HEK293 (cell line): ENCODE results near the gene CDK4.

Experiments
- CTCF ChIA-PET: fragments of 350-600 bp; formaldehyde crosslinking; extraction: SDS; loops from one replicate; lab custom pipeline; 2021; ENCODE audit warnings: antibody characterized with exemption; lab: Yijun Ruan, JAX
- POLR2A ChIA-PET: fragments of 300-600 bp; formaldehyde crosslinking; extraction: SDS; loops from one replicate; lab custom pipeline; 2020; ENCODE audit warnings: antibody characterized with exemption, inconsistent platforms; lab: Yijun Ruan, JAX
- H3K27ac ChIP-seq: fragments of 200-500 bp; sonication (Bioruptor generic); 2 replicates; pipeline ENCODE4 v1.5.1; 2014; ENCODE audit warnings: low read depth, low read length, control low read depth, inconsistent platforms; ENCODE audit errors: extremely low read depth
- H3K36me3 ChIP-seq, 2 experiments: fragments of 200-500 bp in 1 of 2; sonication (Bioruptor generic) in 1 of 2; 1 replicate in 1 of 2; 2 replicates in 1 of 2; pipeline ENCODE4 v1.5.1; 2014 to 2017; ENCODE audit warnings: inconsistent platforms in 2 of 2, low read length in 2 of 2; ENCODE audit not compliant: control insufficient read depth in 2 of 2, insufficient read depth in 1 of 2
- H3K4me1 ChIP-seq: fragments of 200-500 bp; sonication (Bioruptor generic); 2 replicates; pipeline ENCODE4 v1.5.1; 2014; ENCODE audit warnings: mild to moderate bottlenecking, low read length, inconsistent platforms; ENCODE audit not compliant: control insufficient read depth, insufficient read depth
- H3K4me3 ChIP-seq: 2 replicates; pipeline ENCODE4 v1.5.1; 2011; ENCODE audit warnings: low read depth, mild to moderate bottlenecking, control low read depth, low read length, moderate library complexity
- H3K9me3 ChIP-seq: fragments of 200-500 bp; sonication (Bioruptor generic); 2 replicates; pipeline ENCODE4 v1.5.1; 2014; ENCODE audit warnings: low read depth, low read length, inconsistent platforms; ENCODE audit not compliant: control insufficient read depth, insufficient read depth
- KLF1 ChIP-seq: fragments of 450-650 bp; formaldehyde crosslinking; IDR thresholded peaks from 2 replicates; pipeline ENCODE4 v1.5.1; 2016; ENCODE audit warnings: missing biosample characterization, missing genetic modification characterization
- OVOL3 ChIP-seq: fragments of 450-650 bp; formaldehyde crosslinking; IDR thresholded peaks from 2 replicates; pipeline ENCODE4 v1.5.1; 2016; ENCODE audit warnings: missing biosample characterization, missing genetic modification characterization
- PRDM1 ChIP-seq: fragments of 450-650 bp; formaldehyde crosslinking; IDR thresholded peaks from 2 replicates; pipeline ENCODE4; 2016; ENCODE audit warnings: missing biosample characterization, missing genetic modification characterization
- YY2 ChIP-seq: fragments of 450-650 bp; formaldehyde crosslinking; IDR thresholded peaks from 2 replicates; pipeline ENCODE4 v1.5.1; 2016; ENCODE audit warnings: missing biosample characterization, missing genetic modification characterization
- ZNF202 ChIP-seq: fragments of 450-650 bp; formaldehyde crosslinking; IDR thresholded peaks from 2 replicates; pipeline ENCODE4 v1.5.1; 2016; ENCODE audit warnings: missing biosample characterization, missing genetic modification characterization, borderline replicate concordance
- ZNF302 ChIP-seq: fragments of 450-650 bp; formaldehyde crosslinking; IDR thresholded peaks from 2 replicates; pipeline ENCODE4 v1.5.1; 2016; ENCODE audit warnings: missing biosample characterization, missing genetic modification characterization, low read depth
- ZNF404 ChIP-seq: fragments of 450-650 bp; formaldehyde crosslinking; IDR thresholded peaks from 2 replicates; pipeline ENCODE4 v1.5.1; 2017; ENCODE audit warnings: missing biosample characterization, missing genetic modification characterization
- ZNF416 ChIP-seq: fragments of 450-650 bp; formaldehyde crosslinking; IDR thresholded peaks from 2 replicates; pipeline ENCODE4 v1.5.1; 2016; ENCODE audit warnings: missing biosample characterization, missing genetic modification characterization
- ZNF501 ChIP-seq: fragments of 450-650 bp; formaldehyde crosslinking; IDR thresholded peaks from 2 replicates; pipeline ENCODE4 v1.5.1; 2016; ENCODE audit warnings: missing biosample characterization, missing genetic modification characterization
- ZNF529 ChIP-seq: fragments of 450-650 bp; formaldehyde crosslinking; IDR thresholded peaks from 2 replicates; pipeline ENCODE4 v1.5.1; 2017; ENCODE audit warnings: missing genetic modification characterization, missing biosample characterization; ENCODE audit not compliant: insufficient replicate concordance
- ZNF623 ChIP-seq: fragments of 450-650 bp; formaldehyde crosslinking; IDR thresholded peaks from 2 replicates; pipeline ENCODE4 v1.5.1; 2016; ENCODE audit warnings: missing biosample characterization, missing genetic modification characterization
- ZNF629 ChIP-seq: fragments of 450-650 bp; formaldehyde crosslinking; IDR thresholded peaks from 2 replicates; pipeline ENCODE4 v1.5.1; 2017; ENCODE audit warnings: missing biosample characterization, missing genetic modification characterization
- ZNF701 ChIP-seq: fragments of 450-650 bp; formaldehyde crosslinking; IDR thresholded peaks from 2 replicates; pipeline ENCODE4 v1.5.1; 2016; ENCODE audit warnings: missing biosample characterization, missing genetic modification characterization
- ZNF843 ChIP-seq: fragments of 450-650 bp; formaldehyde crosslinking; IDR thresholded peaks from 2 replicates; pipeline ENCODE4 v1.5.1; 2016; ENCODE audit warnings: missing biosample characterization, missing genetic modification characterization
- TF ChIP-seq, protein P1 (sequence below): fragments of 450-650 bp; formaldehyde crosslinking; IDR thresholded peaks from 2 replicates; pipeline ENCODE4 v1.5.1; 2016; ENCODE audit warnings: missing biosample characterization, missing genetic modification characterization
- TF ChIP-seq, protein P2 (sequence below): fragments of 450-650 bp; formaldehyde crosslinking; IDR thresholded peaks from 2 replicates; pipeline ENCODE4 v1.5.1; 2016; ENCODE audit warnings: missing biosample characterization, missing genetic modification characterization
- TF ChIP-seq, protein P3 (sequence below): fragments of 450-650 bp; formaldehyde crosslinking; IDR thresholded peaks from 2 replicates; pipeline ENCODE4 v1.5.1; 2016; ENCODE audit warnings: missing biosample characterization, missing genetic modification characterization
- TF ChIP-seq, protein P4 (sequence below): fragments of 450-650 bp; formaldehyde crosslinking; IDR thresholded peaks from 2 replicates; pipeline ENCODE4 v1.5.1; 2016; ENCODE audit warnings: missing biosample characterization, missing genetic modification characterization, low read depth

Gene CDK4

DNA sequence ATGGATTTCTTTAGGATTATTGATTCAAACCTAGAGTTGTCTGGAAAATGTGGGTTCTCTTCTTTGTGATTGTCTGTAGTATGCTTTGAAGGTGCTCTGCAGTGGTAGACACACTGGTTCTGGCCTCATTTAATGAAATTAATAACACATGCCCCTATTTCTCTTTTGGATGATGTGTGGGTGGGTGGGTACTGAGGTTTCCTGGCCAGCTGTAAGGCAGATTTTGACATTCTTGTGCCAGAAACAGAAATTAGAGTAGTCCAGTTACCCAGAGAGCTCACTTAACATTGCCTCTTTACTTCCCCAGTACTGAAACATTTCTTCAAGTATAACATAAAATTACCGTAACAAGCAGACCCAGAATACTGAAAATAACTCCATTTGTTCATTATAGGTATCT is 44.9 kb upstream of the CDK4 start:
- Histone ChIP-seq H3K4me3 (no peak overlapping the region), H3K9me3 (no peaks in the 10 kb centered on the region), H3K36me3 (peaks cover 34 to 80% of the 10 kb centered on the region in 2 experiments), H3K27ac (no peak overlapping the region), H3K4me1 (no peaks in the 10 kb centered on the region)
- POLR2A ChIA-PET, result interaction anchor here (1.5 kb wide), 1 partner anchor 37 kb away, joined by 3 read pairs; no protein-coding TSS in a partner anchor
- TF ChIP-seq ZNF501 (tag by site-specific recombination) (no peak), ZNF416 (tag by site-specific recombination) (no peak), ZNF529 (tag by site-specific recombination) (no peak), OVOL3 (tag by site-specific recombination) (no peak), PRDM1 (tag by site-specific recombination) (no peak), ZNF202 (tag by site-specific recombination) (no peak), KLF1 (tag by site-specific recombination) (no peak), ZNF843 (tag by site-specific recombination) (no peak), ZNF302 (tag by site-specific recombination) (no peak), YY2 (tag by site-specific recombination) (no peak), ZNF701 (no peak), ZNF623 (tag by site-specific recombination) (no peak)
- TF ChIP-seq, protein P1, sequence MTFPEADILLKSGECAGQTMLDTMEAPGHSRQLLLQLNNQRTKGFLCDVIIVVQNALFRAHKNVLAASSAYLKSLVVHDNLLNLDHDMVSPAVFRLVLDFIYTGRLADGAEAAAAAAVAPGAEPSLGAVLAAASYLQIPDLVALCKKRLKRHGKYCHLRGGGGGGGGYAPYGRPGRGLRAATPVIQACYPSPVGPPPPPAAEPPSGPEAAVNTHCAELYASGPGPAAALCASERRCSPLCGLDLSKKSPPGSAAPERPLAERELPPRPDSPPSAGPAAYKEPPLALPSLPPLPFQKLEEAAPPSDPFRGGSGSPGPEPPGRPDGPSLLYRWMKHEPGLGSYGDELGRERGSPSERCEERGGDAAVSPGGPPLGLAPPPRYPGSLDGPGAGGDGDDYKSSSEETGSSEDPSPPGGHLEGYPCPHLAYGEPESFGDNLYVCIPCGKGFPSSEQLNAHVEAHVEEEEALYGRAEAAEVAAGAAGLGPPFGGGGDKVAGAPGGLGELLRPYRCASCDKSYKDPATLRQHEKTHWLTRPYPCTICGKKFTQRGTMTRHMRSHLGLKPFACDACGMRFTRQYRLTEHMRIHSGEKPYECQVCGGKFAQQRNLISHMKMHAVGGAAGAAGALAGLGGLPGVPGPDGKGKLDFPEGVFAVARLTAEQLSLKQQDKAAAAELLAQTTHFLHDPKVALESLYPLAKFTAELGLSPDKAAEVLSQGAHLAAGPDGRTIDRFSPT (tag by site-specific recombination), result no peak
- TF ChIP-seq, protein P2, sequence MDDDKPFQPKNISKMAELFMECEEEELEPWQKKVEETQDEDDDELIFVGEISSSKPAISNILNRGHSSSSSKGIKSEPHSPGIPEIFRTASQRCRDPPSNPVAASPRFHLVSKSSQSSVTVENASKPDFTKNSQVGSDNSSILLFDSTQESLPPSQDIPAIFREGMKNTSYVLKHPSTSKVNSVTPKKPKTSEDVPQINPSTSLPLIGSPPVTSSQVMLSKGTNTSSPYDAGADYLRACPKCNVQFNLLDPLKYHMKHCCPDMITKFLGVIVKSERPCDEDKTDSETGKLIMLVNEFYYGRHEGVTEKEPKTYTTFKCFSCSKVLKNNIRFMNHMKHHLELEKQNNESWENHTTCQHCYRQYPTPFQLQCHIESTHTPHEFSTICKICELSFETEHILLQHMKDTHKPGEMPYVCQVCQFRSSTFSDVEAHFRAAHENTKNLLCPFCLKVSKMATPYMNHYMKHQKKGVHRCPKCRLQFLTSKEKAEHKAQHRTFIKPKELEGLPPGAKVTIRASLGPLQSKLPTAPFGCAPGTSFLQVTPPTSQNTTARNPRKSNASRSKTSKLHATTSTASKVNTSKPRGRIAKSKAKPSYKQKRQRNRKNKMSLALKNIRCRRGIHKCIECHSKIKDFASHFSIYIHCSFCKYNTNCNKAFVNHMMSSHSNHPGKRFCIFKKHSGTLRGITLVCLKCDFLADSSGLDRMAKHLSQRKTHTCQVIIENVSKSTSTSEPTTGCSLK (tag by site-specific recombination), result no peak
- TF ChIP-seq, protein P3, sequence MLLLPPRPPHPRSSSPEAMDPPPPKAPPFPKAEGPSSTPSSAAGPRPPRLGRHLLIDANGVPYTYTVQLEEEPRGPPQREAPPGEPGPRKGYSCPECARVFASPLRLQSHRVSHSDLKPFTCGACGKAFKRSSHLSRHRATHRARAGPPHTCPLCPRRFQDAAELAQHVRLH (tag by site-specific recombination), result no peak
- CTCF ChIA-PET, result interaction anchor here (0.6 to 4.2 kb wide), 2 partner anchors 12 to 15 kb away, joined by 5 to 19 read pairs; partner anchors contain the start of gene TSFM

DNA sequence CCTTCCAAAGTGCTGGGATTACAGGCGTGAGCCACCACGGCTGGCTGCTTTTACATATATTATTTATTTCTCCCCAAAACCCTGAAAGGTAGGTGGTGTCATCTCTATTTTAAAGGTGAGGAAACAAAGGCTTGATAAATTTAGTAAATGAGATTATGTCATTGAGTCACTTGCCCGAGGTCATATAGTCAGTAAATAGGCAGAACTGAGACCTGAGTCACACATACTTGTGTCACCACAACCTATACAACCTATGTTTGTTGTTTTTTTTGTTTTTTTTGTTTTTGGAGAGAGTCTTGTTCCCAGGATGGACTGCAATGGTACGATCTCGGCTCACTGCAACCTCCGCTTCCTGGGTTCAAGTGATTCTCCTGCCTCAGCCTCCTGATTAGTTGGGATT is 43.2 kb upstream of the CDK4 start:
- ChIA-PET CTCF (no interaction called here), POLR2A (no interaction called here)
- no peaks in the 10 kb centered on the region for H3K9me3 ChIP-seq
- TF ChIP-seq, protein P4, sequence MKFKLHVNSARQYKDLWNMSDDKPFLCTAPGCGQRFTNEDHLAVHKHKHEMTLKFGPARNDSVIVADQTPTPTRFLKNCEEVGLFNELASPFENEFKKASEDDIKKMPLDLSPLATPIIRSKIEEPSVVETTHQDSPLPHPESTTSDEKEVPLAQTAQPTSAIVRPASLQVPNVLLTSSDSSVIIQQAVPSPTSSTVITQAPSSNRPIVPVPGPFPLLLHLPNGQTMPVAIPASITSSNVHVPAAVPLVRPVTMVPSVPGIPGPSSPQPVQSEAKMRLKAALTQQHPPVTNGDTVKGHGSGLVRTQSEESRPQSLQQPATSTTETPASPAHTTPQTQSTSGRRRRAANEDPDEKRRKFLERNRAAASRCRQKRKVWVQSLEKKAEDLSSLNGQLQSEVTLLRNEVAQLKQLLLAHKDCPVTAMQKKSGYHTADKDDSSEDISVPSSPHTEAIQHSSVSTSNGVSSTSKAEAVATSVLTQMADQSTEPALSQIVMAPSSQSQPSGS (tag by site-specific recombination), result peak; percentile 48; the same call in 1 of the 2 replicates
- TF ChIP-seq ZNF404, result no peak
- 0 out of 2 replicates have a peak, but pooled peaks have one; percentile 18 for TF ChIP-seq ZNF629
- H3K36me3 ChIP-seq, result peaks cover 47 to 85% of the 10 kb centered on the region in 2 experiments
- no peaks in the 10 kb centered on the region for H3K4me1 ChIP-seq
- H3K4me3 ChIP-seq, result no peak overlapping the region
- no peak overlapping the region for H3K27ac ChIP-seq
